Fibroblast of the aortic adventitia (primary cell): ENCODE results near the gene KRTAP10-6. TPM values are rescaled to one million over a fixed set of nuclear protein-coding genes. Genes with fewer than 3 reads are reported as not detected.
"Not testable (repeated sequence)": the region's sequence is repeated elsewhere in the genome, so short reads cannot be mapped to it uniquely, and the experiment has no call there.

Source experiments
- DNase-seq: peaks from one replicate; pipeline ENCODE4 v3.0.0-alpha.2; 2010; ENCODE audit warnings: low read depth
- H3K4me3 ChIP-seq: 2 replicates; pipeline ENCODE4 v1.5.1; 2011; ENCODE audit warnings: low read depth, mild to moderate bottlenecking, control low read depth, low read length, moderate library complexity
- total RNA-seq: library from RNA; depleted of rRNA; stranded (reverse); fragments of >200 nt; gene quantifications from 2 replicates; pipeline ENCODE4 v1.2.3, GENCODE V29; 2012; ENCODE audit warnings: low replicate concordance
- TF ChIP-seq, protein P1 (sequence below): IDR thresholded peaks from 2 replicates; pipeline ENCODE4 v1.5.1; 2011; ENCODE audit warnings: mild to moderate bottlenecking, low read length, control low read depth, inconsistent platforms; ENCODE audit not compliant: insufficient read depth

KRTAP10-6 gene
- total RNA-seq, 1 donor: not detected

DNA sequence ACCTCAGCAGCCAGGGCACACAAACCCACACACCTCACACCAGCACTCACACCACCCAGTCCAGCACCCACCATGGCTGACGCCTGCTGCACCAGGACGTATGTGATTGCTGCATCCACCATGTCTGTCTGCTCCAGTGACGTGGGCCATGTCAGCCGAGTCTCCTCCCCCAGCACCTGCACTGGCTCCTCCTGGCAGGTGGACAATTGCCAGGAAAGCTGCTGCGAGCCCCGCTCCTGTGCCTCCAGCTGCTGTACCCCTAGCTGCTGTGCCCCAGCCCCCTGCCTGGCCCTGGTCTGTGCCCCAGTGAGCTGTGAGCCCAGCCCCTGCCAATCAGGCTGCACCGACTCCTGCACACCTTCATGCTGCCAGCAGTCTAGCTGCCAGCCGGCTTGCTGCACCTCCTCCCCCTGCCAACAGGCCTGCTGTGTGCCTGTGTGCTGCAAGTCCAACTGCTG lies 19.8 kb upstream of the KRTAP10-6 start, which contains the start of gene KRTAP10-8:
KRTAP10-8 (plus strand) TSS at position 51 of the 458 bp plus-strand sequence; CDS start at position 73, 22 bp downstream.
- TF ChIP-seq, protein P1, sequence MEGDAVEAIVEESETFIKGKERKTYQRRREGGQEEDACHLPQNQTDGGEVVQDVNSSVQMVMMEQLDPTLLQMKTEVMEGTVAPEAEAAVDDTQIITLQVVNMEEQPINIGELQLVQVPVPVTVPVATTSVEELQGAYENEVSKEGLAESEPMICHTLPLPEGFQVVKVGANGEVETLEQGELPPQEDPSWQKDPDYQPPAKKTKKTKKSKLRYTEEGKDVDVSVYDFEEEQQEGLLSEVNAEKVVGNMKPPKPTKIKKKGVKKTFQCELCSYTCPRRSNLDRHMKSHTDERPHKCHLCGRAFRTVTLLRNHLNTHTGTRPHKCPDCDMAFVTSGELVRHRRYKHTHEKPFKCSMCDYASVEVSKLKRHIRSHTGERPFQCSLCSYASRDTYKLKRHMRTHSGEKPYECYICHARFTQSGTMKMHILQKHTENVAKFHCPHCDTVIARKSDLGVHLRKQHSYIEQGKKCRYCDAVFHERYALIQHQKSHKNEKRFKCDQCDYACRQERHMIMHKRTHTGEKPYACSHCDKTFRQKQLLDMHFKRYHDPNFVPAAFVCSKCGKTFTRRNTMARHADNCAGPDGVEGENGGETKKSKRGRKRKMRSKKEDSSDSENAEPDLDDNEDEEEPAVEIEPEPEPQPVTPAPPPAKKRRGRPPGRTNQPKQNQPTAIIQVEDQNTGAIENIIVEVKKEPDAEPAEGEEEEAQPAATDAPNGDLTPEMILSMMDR: no peak
- no peak within 1 kb of the TSS for H3K4me3 ChIP-seq
- DNase-seq: no peak

DNA sequence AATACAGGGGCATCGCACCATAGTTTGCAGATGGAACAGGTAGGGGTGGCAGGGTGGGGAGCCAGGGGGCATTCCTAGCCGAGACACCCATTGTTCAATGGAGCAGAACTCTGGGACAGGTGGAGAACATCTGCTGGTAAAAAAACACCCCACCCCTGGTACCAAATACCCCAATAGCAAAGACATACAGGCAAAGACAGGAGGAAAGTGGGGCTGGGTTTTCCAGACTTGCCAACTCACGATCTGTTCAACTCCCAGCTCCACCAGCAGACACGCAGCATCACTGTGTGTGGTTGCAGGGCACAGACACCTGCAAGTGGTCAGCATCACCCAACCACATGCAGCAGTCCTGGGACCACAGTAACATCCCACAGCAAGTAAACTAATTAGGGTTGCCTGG lies 19.2 kb upstream of the KRTAP10-6 start:
- TF ChIP-seq, protein P1: no peak
- no peak for DNase-seq
- H3K4me3 ChIP-seq: no peak overlapping the region

DNA sequence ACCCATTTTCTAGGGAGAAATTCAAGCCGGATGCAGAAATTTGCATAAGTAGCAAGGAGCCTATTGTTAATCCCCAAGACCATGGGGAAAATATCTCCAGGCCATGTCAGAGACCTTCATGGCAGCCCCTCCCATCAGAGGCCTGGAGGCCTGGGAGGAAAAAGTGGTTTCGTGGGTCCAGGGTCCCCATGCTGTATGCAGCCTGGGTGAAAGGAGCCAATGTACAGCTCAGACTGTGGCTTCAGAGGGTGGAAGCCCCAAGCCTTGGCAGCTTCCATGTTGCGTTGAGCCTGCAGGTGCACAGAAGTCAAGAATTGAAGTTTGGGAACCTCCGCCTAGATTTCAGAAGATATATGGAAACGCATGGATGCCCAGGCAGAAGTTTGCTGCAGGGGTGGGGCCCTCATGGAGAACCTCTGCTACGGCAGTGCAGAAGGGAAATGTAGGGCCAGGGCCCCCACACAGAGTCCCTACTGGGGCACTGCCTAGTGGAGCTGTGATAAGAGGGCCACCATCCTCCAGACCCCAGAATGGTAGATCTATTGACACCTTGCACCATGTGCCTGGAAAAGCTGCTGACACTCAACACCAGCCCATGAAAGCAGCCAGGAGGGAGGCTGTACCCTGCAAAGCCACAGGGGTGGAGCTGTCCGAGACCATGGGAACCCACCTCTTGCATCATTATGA lies 18.0 kb upstream of the KRTAP10-6 start:
- not testable (repeated sequence) for DNase-seq, H3K4me3 ChIP-seq

DNA sequence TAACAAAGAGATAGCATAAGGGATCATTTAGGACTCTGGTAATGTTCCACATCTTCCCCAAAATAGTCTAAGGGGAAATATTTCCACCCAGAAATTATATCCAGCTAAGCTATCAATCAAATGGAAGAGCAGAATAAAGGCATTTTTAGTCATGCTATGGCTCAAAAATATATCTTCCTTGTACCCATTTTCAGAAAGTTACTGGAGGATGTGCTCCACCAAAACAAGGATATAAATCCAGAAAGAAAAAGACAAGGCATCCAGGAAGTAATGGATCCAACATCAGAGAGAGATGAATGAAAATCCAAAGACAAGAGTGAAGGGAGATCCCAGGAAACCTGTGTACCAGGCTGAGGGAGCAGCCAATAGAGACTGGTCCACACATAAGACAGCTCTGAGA lies 16.9 kb upstream of the KRTAP10-6 start:
- TF ChIP-seq, protein P1: no peak
- H3K4me3 ChIP-seq: no peak overlapping the region

DNA sequence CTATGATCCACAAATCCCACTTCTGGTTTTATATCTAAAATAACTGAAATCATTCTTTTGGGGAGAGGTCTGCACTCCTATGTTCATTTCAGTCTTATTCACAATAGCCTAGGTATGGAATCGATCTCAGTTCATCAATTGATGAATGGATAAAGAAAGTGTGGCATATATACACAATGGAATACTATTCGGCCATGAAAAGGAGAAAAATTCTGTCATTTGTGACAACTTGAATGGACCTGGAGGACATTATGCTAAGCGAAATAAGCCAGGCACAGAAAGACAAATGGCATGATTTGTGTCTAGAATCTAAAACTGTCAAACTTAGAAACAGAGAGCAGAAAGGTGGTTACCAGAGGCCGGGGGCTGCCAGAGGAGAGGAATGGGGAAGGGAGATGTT lies 14.2 kb upstream of the KRTAP10-6 start:
- TF ChIP-seq, protein P1: no peak
- DNase-seq: no peak

More for the DNA sequence above, 16.9 kb upstream of the KRTAP10-6 start:
- DNase-seq: no peak

DNA sequence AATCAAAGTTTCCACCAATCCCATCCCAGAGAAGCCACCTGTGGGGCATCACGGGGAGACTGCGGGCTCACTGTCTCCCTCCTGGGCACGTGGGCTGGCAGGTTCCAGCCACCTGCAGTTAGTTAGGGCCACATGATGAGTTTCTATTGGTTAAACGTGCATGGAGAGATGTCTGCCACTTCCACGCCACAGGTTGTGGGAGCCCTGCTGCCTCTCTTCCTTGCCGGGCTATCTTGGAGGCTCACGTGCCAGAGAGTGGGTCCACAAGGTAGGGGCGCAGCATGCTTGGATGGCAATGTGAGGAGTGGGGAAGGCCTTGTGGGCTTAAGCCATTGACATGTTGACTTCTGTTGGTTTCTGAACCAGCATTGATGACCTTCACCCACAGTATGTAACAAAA lies 11.6 kb upstream of the KRTAP10-6 start:
- TF ChIP-seq, protein P1: no peak
- no peak overlapping the region for H3K4me3 ChIP-seq
- no peak for DNase-seq

More for the DNA sequence above, 14.2 kb upstream of the KRTAP10-6 start:
- no peak overlapping the region for H3K4me3 ChIP-seq

DNA sequence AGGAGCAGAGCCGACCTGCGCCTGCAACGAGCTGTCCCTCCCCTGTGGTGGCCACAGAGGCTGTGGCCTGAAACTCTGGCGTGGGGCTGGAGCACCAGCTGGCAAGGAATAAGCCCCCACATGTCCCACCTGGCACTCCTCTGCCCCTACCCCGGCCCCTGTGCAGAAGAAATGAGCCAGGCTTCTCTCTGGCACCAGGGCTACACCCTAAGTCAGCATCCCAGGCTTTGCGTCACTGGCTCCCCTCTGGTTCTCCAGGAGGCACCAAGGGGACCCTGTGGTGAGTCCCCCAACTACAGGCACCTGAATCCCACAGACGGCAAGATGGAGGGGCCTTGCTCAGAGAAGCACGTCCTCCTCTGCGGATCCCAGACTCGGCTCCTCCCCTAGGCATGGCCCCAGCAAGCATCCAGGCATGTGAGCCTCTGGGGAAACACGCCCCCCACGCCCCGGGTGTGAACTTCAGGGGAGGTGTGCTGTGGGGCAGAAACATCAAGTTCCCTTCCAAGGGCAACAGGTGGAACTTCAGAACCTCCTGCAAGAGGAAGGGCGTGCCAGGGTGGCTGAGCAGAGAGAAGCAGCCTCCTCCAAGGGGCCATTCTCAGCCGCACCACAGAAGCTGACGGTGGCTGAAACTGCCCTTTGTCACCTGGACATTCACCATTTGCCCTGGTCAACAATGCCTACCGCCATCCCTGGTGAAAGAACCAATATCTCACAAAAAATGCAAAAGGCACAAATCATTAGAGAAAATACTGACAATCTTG lies 11.0 kb upstream of the KRTAP10-6 start:
- TF ChIP-seq, protein P1: no peak
- no peak for DNase-seq
- H3K4me3 ChIP-seq: no peak overlapping the region
